NCI-H524 treated with DMSO at 0.1 percent for 48 hours (cell line): Measurements from ENCODE around the gene PROKR1.
"Not testable (repeated sequence)": the region's sequence is repeated elsewhere in the genome, so short reads cannot be mapped to it uniquely, and the experiment has no call there.

Experiments
- DNase-seq: peaks from one replicate; lab custom pipeline; 2025; lab: John Stamatoyannopoulos, UW

The PROKR1 gene

DNA sequence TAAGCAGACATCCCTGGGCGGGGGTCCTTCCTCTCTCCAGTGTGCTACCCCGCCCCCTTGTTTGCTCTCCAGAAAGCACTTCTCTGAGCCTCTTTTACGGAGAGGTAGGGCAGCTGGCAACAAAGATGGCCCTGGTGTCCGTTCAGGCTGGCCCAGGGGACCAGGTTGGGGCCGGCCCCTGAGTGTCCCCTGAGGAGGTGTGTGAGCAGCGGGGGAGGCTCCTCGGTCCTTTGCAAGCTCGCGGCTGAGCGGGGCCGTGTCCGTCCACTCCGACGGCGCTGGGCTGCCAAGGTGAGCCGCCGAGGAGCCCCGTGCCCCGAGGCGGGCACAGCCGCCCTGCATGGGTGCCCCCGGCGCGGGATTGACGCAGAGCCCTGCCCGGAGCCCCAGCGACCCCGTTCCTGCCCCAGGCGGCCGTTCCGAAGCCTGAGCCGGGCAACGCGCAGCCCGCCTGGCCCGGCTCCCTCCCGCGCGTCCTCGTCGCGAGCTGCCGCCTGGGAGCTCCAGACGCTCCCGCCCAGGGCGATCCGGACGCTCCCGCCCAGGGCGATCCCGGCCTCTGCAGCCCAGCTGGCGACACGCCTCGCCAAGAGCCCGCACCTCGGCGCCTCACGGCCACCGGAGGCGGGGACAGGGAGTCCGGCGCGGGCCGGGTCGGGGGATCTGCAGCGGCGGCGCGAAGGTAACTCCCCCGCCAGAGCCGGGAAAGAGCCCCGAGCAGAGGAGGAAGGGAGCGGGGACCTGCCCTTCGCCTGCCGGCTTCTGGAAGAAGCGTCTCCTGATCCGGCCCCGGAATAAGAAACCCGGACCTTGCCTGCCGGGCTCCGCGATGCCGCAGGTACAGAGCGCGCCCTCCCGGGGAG is at the start of gene PROKR1:
Gene PROKR1, plus strand, starts transcription at position 569 of the 863 bp plus-strand sequence. CDS start 2,243 bp downstream, outside the sequence.
- no peak for DNase-seq

GRCh38 chr2:68594041-68594440 is 49.3 kb upstream of the PROKR1 start:
- DNase-seq = no peak

- DNase-seq = no peak
These were observed 48.5 kb upstream of the PROKR1 start for GRCh38 chr2:68594674-68595492.

GRCh38 chr2:68595493-68595785 is 47.9 kb upstream of the PROKR1 start:
- not testable (repeated sequence) for DNase-seq

- not testable (repeated sequence) for DNase-seq
These were observed 42.9 kb upstream of the PROKR1 start for GRCh38 chr2:68600495-68600894.

GRCh38 chr2:68603059-68603458 is 40.3 kb upstream of the PROKR1 start:
- DNase-seq = no peak

DNA sequence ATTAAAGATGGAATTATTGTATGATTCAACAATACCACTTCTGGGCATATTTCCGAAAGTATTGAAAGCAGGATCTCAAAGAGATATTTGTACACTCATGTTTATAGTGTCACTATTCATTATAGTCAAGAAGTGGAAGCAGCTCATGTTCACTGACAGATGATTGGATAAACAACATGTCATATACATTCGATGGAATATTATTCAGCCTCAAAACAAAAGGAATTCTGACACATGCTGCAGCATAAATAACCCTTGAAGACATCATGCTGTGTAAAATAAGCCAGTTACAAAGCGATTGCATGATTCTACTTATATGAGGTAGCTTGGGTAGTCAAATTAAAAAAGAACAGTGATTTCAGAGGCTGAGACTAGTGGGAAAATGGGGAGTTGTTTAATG is 39.3 kb upstream of the PROKR1 start:
- no peak for DNase-seq

DNA sequence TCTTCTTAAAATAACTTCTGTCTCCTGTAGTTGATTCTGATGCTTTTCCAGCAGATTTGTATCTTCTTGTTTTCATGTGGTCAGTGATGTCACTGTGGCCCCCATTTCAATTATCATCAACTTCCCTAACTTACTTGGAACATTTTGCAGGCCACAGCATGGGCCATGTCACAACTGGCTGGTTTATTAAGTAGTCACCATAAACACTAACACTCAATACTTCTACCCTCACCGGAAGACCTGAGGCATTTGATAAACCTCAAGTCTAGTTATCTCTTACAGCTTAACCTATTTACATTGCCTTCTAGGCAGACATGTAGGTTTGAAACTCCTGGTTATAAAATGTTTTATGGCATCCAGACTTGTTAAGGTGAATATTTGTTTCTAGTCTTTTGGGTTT is 37.4 kb upstream of the PROKR1 start:
- no peak for DNase-seq

- no peak for DNase-seq
These were observed 36.6 kb upstream of the PROKR1 start for GRCh38 chr2:68606759-68607158.

DNA sequence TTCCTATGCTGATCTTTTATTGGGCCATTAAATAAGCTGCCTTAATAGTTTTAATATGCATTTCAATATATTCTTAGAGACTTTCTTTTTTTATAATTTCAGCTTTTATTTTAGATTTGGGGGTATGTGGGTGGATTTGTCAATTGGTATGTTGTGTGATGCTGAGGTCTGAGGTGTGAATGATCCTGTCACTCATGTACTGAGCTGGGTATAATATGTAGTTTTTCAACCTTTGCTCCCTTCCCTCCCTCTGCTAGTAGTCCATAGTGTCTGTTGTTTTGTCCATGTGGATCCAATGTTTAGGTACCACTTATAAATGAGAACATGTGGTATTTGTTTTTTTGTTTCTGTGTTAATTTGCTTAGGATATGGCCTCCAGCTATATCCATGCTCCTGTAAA is 35.5 kb upstream of the PROKR1 start:
- no peak for DNase-seq

DNA sequence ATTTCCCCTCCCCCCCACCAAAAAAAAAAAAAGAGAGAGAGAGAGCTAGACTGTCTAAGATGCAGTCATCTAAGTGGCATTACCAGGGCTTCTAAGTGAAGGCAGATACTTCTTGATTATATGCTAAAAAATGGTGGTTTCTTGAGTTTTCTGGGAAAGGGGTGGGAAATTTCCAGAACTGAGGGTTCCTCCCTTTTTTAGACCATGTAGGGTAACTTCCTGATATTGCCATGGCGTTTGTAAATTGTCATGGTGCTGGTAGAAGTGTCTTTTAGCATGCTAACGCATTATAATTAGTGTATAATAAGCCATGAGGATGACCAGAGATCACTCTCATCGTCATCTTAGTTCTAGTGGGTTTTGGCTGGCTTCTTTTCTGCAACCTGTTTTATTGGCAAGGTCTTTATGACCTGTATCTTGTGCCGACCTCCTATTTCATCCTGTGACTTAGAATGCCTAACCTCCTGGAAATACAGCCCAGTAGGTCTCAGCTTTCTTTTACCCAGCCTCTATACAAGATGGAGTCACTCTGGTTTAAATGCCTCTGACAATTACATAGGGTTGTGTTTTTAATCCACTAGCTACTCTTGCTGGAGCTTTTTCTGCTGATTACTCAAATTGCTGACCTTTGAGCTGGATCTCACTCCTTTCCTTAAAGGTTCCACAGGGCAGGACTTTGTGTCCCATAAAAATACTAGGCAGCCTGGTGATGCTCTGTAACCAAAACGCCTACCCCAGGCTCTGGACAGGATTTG is 30.4 kb upstream of the PROKR1 start:
- no peak for DNase-seq

DNA sequence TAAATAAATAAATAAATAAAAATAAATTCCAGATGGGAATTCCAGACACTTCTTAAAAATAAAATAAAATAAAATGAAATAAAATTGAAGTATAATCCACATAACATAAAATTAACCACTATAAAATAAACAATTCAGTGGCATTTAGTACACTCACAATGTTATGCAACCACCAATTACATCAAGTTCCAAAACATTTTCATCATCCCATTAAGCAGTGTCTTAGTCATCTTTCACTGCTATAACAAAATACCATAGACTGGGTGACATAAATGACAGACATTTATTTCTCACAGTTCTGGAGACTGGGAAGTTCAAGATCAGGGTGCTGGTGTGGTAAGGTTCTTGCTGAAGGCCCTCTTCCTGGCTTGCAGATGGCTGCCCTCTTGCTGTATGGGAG is 22.6 kb upstream of the PROKR1 start:
- no peak for DNase-seq

DNA sequence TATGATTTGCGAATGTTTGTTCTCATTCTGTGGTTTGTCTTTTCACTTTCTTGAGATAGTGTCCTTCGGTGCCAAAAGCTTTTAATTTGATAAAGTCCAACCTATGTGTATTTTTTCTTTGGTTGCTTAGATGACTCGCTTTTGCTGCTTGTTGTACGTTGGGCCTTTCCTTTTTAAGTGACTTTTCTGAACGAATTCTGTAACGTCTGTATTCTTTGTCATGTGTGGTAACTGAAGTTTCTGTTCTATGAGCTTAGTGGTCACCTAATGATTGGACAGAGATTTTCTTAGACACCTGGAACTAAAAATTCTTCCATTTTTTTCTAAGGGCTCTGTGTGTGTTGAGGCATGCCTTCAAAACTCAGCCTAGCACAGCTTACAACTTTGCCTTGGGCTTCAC is 19.6 kb upstream of the PROKR1 start:
- no peak for DNase-seq

GRCh38 chr2:68627615-68628014 is 15.8 kb upstream of the PROKR1 start:
- no peak for DNase-seq

DNA sequence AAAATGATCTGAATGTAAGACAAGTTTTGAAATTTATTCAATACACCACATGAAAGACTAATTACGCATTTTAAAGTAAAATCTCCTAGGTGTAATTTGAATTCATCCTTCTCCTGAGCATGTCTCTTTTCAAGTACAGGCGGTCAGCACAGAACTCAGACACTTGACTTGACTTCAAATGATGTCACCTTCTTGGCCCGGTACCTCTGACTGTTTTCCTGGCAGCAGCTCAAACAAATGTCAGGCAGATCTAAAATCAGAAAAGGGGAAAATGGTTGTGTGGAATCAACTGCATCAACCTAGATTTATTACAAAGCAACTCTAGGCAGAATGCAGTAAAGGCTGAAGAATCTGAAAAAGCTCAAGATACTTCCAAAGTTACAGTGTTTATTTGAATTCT is 11.4 kb upstream of the PROKR1 start:
- DNase-seq = no peak

GRCh38 chr2:68637047-68637446 is 6.3 kb upstream of the PROKR1 start:
- DNase-seq = peak; percentile 95

DNA sequence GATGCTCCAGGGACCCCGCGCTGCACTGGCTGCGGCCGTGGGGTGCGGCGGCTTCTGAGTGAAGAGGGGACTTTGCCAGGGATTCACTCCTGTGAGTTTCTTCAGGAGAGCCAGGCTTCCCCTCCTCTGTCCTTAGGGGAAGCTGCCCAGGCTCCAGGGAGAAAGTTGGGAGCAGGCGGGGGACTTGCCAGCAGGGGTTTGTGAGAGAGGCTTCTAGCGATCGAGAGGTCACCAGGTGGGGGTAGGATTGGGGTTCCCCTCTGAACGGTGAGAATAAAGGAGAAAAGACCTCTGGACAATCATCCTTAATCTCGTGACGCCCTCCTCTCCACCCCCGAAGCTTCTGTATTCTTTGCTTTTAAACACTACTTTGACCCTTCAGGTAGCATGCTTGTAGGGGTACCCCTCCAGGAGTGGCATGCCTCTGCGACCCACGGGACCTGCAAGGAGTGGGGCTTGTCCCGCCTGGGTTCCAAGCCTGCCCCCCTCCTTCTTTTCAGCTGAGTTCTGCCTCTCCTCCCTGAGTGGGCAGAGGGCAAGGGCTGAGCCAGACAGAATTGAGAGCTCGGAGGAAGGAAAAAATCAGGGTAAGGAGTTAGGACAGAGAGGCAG is 601 bp downstream of the PROKR1 start:
- no peak for DNase-seq

- DNase-seq = no peak
These were observed 2.1 kb downstream of the PROKR1 start for GRCh38 chr2:68645523-68645922.

- DNase-seq = no peak
These were observed 2.9 kb downstream of the PROKR1 start for GRCh38 chr2:68646303-68646702.

GRCh38 chr2:68650645-68651044 is 7.3 kb downstream of the PROKR1 start:
- DNase-seq = no peak

DNA sequence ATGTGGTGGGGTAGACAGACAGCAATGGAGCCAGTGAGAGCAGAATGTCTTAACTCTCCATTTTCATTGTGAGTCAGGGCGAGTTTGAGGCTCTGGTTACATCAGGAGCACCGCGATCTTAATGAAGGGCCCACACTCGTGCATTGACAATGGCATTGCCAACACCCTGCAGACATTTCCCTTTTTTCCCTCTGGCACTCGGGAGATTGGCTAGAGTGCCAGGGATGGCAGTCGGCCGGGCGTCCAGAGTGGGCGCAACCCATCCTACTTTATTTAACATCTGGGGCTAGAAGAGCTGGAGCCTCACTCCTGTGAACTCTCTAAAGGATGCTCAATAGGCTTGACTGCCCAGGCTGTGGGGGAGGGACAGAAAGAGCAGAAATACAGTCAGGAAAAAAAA is 9.7 kb downstream of the PROKR1 start:
- no peak for DNase-seq

DNA sequence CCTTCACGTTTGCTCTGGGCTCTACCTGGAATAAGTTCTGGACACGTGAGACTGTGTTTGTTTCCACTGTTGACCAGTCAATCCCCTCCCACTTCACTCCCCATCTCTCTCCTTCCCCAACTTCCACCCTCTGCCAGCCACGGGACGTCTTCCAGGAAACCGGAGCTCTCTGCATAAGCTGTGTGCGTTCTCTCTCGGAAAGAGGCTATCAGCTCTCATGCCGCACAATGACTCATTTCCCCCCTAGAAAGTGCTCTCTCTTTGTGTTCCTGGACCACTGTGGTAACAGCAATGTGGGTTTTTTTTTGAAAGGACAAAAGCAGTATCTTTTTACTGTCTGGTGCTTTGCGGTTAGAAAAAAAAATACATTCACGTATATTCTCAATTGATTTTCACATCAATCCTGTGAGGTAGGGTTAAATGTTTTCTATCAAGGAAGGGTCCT is 10.2 kb downstream of the PROKR1 start:
- no peak for DNase-seq
